GM19372 (cell line): ENCODE data around the gene RAMACL.

ENCODE experiments used
- ATAC-seq: cut with Tn5 transposase; IDR thresholded peaks from one replicate; pipeline ENCODE4 v1.9.1; 2021; ENCODE audit warnings: mild to moderate bottlenecking, low read depth, moderate library complexity; ENCODE audit not compliant: unreplicated experiment

The RAMACL gene

DNA sequence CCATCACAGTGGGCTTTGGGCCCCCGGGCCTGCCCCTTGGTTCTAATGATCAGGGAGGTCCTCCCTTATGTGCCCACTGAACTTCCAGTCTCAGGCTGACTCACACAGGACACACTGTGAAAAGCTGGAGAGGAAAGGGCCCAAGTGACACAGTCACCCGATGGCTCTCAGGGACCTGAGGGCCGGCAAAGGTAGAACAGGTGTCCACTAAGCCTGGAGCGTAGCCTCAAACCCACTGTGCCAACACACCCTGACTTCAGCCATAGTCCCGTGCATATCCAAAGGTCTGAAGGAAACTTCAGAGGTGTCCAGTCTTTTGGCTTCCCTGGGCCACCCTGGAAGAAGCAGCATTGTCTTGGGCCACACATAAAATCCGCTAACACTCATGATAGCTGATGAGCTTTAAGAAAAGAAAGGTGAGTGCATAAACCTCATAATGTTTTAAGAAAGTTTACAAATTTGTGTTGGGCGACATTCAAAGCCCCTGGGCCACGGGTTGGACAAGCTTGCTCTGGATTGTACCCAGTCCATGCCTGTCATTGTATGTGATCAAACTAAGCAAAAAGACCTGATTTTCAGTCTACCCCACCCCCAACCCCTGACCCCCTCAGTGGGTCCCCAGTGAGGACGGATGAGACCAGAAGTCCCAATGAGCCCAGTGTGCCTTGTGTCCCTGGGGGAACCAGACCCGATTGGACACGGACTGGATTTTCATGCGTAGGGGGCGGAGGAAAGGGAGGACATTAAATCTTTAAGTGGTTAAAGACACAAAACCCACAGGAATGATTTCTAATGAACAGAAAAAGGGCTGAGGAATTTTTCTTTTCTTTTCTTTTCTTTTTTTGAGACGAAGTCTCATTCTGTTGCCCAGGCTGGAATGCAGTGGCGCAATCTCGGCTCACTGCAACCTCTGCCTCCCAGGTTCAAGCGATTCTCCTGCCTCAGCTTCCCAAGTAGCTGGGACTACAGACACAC is 6.1 kb downstream of the RAMACL start:
- no peak for ATAC-seq

DNA sequence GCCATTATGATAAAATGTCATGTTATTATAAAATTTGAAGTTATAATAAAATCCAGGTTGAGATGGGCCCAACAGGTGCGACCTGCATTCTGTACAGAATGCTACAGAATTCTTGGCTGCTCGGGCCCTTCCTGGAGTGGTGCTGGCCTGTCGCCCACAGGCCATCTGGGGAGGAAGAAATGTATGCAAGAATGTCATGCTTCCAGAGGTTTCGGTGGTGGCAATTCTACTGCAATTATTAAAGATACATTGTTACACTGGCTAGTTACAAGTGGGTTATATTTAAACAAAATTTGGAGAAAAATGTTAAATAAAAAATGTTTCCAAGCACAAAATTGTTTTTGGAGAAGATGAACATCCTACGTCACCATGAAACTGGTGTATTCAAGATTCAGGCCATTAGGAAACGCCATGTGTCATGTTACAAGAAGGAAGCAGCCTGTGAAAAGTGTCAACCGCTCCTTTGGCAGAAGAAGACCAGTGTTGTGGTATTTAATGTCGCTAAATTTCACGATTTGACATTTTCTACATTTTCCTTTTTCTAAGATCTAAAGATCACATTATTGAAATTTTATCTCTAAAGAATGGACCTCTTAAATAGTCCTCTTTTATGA is 7.1 kb downstream of the RAMACL start:
- no peak for ATAC-seq

DNA sequence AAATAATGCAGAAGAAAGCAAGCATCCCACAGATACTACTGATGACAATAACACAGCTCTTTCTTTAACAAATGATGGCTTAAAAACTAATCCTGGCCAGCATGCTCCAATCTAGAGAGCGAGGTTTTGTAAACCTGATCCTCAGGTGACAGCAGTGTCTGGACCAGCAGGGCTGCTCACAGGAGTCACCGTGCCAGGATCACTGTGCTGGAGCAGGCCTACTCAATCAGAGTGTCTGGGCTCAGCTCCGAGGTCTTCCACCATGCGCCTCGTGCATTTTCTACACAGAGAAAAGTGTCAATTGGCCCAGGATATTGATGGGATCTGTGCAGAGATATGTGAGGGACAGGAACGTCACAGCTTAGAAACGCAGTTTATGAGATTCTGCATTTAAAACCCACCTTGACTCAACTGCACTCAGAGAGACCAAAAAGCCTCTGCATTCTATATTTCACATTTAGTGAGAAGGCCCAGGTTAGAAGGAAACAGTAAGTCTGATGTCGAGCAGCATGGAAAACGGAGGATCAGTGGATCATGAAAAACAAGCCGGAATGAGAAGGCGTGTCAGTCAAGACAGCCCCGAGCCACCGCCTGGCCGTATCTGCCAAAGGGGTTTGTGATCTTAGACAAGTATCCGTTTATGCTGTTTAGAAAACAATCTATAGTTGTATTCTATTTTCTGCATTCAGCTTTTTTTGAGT is 7.8 kb downstream of the RAMACL start:
- no peak for ATAC-seq

DNA sequence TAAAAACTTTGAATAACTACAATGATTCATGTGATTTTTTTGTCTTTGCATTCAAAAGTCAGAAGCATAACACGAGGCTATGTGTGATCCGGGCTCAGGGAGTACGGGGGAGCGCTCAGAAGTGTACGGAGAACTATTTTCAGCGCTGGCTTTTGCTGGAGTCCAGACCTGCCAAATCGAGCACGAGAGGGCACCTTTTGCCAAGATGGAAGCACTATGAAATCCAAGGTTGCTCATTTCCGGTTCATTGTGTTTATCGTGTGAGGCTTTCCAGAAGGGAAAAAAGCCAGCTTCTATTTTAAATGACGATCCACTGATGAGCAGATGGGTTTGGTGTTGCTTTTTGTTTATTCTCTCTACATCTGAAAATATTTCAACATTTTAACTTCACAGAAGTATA is 11.3 kb downstream of the RAMACL start:
- no peak for ATAC-seq

DNA sequence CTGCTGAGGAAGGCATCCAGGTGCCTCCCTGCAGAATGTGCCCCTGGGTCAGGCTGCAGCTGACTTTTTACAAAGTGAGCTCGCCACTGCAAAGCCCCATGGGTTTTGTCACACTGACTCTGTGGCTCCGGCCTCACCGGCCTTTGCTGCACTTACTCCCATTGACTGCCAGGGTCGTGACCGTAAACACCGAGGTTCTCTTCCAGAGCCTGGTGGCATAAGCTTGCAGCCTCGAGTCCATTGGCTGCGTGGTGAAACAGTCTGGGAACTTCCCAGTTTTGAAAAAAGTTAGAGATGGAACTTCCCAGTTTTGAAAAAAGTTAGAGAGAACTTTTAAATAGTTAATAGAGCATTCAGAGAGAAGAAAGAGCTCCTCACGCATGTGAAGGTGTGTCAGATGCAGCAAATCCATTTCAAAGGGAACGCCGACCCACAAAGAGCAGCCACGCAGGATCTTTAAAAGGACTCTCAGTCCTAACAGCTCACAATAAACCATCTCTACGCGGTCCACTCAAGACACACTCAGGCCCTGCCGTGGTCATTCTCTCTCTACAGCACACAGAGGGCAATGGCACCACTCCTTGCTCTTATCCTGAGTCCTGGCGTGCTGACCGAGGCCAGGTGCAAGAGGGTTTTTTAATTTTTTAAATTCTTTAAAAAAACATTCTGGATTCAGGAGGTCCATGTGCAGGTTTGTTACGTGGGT is 12.8 kb downstream of the RAMACL start:
- no peak for ATAC-seq

DNA sequence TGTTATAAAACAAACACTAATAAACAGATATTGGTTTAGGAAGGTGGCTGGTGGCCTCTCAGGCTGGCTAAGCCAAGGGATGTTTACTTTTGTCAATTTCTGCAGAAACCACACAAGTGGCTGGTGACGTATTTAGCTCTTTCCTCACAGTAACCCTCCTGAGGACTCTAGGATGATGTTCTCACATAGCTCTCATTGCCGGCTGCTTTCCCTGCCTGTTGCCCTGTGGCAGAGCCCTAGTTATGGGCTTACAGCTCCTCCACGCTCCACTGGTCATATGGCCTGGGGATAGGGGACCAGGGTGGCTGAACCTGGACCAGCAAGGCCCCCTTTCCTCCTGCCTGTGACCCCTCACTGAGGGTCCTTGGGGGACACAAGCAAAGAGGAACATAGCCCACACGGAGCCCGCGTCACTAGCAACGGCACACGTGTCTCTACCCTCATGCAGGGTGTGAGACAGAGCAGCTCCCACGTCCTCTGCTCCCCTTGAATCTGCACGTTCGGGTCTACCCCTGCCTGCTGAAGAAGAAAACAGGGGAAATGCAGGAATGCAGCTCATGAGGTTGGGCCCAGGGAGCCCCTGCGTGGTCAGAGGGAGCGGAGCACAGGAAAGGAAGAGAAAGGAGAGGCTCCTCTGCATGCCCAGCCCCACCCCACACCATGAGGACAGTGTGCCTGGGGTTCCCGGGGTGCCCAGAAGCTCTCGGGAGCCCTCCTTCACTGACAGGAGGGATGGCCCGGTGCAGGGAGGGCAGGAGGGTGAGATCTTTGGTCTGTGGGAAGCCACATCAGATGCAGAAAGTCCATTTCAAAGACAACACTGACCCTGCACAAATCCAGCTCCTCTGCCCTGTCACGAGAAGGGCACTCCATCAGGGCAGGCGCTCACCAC is 13.9 kb downstream of the RAMACL start:
- no peak for ATAC-seq

DNA sequence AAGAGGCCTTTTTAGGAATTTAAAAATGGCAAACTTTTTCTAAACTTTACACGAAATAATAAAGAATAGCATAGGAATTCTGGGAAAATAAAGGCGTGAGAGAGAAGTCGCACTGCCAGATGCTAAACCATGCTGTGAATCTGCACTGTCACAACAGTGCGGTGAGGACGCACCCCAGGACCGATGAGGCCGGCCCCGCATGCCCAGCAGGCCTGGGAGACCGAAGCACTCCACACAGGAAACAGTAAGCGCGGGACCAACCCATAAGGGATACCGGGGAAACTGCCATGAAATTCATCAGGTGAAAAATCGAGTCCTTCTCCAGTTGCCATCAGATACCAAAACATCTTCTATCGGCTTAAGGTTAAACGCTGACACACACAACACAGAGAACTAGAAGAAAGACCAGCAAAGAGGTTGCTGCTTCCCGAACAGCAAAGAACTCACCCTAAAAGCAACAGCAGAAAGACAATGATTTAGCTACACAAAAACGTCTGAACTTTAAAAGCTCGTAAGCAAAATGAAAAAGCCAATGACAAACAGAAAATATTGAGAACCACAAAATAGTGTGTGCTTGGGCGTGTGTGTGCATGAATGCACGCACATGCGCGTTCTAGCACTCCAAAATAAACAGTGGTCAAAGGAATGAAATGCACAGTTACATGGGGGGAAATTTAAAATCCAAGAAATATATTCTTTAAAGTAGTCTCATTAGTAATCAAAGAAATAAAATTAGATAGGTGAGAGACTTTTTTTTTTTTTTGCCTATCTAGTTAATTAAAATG is 15.4 kb downstream of the RAMACL start:
- ATAC-seq: no peak

DNA sequence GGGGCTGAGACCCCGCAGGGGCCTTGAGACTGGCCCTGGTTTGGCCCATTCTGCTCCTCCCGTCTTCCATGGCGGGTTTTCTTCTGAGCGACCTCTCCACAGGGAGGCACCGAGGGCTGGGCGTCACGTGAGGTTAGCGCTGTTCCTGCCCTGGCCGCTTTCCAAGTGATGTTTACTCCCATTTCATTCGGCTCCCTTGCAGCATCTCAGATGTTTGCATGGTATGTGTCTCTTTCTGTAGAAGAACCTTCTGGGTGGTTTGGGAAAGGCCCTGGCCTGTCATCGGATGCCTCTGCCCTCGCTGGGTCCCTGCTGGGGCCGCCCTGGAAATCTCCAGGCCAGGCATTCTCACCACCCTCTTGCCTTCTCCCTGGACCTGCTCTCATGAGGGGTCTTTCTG is 17.3 kb downstream of the RAMACL start:
- no peak for ATAC-seq

DNA sequence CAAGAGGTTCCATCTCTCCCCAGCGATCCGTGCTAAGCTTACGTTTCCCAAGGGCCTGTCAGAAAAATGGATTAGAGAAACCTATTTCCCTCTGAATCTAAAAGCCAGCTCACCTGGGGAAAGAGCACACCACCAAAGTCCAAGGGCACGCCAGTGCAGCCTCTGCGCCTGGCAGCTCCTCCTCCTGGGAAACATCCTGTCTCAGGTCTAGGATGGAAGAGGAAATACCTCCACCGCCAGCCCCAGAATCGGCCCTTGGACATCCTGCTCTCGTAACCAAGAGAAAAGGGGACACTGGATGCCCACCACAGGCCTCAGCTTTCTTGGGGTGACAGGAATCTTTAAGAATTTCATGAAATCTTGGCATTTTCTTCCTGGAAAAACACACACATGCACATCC is 18.7 kb downstream of the RAMACL start:
- no peak for ATAC-seq

DNA sequence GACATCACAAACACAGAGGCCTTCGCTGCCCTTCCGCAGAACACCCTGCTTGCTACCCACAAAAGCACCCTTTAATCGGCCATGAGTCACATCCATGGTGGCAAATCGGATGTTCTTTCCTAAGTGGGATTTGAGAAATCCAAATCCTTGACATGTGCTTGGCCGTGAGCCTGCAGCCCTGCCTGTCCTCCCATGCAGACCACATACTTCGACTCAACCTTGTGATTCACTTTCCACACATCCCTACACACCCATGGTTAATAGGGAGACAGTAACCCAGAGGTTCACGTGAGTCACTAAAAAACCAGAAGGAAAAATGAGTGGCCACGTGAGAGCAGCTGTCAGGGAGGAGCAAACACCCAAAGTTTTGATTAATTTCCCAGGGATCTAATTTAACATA is 19.4 kb downstream of the RAMACL start:
- ATAC-seq: no peak

DNA sequence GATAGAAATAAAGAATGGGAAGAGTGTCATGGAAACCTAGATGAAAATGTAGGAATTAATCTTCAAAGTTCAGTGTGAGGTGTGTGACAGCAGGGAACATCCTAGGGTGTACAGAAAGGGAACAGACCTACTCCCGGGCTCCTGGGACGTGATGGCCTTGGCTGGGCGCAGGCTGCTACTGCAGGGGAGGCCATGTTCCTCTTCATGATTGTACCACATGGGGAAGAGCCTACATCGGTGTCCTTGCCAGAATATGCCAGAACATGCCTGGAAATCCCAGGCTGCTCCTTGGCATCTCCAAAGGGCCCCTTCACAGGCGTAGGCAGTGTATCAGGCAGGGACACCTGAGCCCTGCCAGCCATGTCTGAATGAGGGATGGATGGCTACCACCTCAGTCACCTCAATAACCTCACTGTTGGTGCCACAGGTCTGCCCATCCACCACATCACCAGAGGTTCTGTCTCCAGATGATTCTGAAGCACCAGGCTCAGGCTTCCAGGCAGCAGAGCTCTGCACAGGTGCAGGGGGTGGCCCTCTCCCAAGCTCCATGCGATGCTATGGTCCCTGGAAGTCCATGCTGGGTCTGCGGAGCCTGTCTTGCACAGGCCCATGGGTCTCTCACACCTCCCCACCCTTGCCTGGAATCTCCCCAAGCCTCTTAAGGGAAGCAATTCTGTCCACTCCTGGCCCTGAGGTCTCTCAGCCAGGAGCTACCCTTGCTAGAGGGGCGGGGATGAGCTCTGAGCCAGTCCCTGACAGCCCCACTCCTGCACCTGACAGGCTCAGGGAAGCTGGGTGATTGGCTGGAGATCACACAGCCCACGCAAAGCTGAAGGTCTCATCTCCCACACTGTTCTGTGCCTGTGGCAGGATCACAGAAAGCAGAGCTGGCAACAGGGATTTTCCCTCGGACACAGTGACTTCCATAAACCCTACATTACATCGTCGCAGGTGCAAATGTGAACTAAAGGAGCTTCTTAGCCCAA is 20.2 kb downstream of the RAMACL start:
- ATAC-seq: no peak

DNA sequence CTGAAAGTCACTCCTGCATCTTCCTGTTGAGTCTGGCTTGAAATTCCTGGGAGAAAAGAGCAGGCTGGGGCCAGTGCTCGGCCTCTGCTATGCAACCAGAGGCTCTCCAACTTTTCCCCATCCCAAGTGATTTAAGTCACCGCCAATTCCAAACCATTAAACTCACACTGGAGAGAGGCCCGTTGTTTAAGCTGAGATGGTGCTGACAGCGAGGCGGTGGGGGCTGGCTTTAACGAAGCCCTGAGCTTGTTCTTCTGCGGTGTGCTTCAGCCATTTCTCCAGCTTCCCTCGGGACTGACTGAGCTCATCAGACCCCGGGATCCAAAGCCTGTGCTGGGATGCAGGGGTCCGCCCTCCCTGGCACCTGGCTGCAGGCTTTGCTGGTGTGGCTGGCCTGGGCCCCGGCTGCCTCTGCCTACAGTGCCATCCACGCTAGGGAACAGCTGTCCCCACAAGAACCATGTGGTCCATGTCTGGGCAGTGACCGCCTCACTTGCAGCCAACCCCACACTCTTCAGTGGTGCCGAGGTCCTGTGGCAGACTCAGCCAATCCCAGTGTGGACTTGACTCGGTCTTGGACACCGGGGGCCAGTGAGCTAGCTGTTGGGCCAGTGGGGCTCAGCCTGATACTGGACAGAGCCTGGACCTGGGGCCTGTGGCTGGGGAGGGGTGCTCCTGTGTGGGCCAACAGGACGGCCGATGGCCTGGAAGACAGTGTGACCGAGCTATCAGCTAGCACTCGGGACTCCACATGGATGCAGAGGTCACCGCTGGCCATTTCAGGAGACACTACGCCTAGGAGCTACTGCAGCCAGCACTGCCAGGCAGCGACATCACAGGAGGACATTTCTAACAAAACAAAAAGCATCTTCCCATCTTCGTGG is 21.2 kb downstream of the RAMACL start:
- no peak for ATAC-seq

DNA sequence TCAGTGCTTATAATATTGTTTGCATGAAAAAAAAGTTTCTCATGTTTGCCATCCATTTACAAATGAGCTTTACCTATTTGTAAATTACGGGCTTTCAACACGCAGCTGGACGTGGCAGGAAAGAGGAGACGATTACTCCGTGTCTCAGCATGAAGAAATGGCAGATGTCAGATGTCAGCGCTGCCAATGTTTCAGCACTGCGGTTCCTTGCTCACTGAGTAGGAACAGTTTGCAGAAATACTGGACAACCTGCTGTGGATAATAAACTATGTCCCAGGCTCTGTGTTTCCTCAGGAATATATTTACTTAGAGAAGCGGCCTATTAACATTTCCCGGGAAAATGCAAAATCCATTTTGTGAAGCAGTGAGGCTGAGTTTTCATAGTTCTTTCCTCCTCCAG is 22.7 kb downstream of the RAMACL start:
- ATAC-seq: no peak

DNA sequence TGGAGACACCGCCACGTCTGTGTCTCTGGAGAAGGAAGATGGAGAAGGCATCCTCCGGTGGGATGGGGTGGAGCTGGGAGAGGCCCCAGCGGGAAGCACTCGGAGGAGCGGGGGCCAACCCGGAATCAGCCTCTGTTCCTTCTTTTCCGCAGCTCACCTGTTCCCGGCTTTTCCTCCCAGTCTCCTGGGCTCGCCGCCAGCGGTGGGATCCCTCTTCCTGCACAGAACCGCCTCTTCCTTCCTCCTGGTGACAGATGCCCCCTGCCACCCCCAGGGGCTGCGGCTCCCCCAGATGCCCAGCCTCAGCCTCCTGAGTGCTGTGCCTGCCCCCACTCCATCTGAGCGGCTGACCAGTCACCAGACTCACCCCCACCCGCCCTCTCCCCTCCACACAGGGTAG is 23.3 kb downstream of the RAMACL start:
- ATAC-seq: no peak

DNA sequence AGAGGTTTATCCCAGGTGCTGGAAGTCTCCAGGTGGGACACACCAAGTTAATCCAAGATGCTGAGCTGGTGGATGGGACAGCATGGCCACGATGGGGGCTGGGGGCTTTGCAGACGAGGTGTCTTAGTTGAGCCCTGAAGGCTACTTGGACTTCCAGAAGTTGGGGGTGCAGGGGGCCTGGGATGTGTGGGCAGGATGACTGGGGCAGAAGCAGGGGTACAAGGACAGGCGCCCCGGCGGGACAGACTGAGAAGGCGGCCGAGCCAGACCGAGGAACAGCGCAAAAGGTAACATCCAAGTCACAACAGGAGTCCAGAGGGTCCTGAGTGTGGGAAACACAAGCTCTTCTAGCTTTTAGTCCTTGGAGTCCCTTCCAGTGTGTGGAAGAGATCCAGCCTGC is 23.8 kb downstream of the RAMACL start:
- ATAC-seq: no peak

DNA sequence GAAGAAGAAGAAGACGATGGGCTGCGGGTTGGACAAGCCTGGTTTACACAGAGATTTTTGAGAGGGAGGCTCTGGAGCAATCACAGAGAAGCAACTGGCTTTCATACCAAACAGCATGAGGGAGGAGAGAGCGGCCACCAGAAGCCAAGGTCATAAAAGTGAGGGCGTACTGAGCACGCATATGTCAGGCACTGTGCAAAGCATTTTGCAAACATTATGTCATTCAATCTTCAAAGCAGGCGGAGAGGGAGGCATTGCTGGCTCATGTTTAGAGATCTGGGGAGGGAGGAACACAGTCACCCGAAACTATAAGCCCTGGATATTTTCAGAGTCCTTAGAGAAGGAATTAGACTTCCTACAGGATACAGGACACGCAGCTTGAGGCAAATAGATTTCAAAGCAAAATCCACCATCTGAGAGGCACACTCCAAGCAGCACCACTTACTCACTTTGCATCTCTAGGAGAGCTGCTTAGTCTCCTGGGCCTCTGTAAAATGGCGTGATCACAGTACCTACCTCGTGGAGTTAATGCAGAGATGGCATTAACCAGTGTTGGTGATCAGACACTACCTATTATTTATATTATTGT is 24.6 kb downstream of the RAMACL start:
- no peak for ATAC-seq

DNA sequence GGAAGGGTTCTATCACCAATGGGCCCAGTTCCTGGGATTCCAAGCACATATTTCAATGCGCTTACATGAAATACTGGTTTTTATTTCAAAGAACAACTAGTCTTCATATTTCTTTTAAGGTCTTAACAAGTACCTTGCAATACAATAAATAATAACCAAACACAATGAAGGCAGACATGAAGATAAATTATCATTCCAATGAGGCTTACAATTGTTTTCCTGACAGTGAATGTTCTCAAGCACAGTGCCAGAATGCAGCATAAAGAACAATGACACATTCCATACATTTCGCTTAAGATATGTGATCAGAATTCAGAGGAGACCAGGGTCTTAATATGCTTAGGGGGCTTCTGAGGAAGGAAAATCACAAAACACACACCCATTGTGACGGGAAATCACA is 26.3 kb downstream of the RAMACL start:
- ATAC-seq: no peak
